ENCODE measurements around the gene ZCCHC3.
A peak's percentile ranks its signal among the peaks of the same experiment; 100 is the strongest.

ZCCHC3 gene

DNA sequence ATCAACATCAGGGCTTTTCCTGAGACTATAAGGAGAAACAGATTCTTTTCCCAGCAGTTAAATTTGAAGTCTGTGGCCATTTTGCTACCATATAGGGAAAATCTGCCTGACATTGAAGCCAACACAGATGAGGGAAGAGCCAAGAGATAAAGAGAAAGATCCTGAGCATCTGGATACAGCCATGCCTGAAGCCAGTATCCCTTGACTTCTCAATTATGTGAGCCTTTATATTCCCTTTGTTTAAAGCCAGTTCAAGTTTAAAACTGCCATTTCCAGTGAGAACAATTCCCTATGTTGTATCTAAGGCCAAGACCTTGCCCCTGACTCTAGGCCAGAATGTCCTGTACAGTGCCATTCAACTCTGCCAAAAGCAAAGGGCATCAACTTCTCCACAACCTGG is 45.7 kb downstream of the ZCCHC3 start:
- Histone ChIP-seq H3K4me1 (ENCODE audit: control insufficient read depth, insufficient read depth, low read length) (peaks cover 11% of the 10 kb centered on the region), H3K36me3 (ENCODE audit: control insufficient read depth, insufficient read depth, low read length) (no peaks in the 10 kb centered on the region), H3K9me3 (ENCODE audit: control insufficient read depth, low read length) (peaks cover 5% of the 10 kb centered on the region), H3K27me3 (ENCODE audit: control insufficient read depth, insufficient read depth, low read length) (no peaks in the 10 kb centered on the region), H3K4me3 (ENCODE audit: low read length) (no peak overlapping the region), H3K9ac (ENCODE audit: low read length) (no peak overlapping the region)

DNA sequence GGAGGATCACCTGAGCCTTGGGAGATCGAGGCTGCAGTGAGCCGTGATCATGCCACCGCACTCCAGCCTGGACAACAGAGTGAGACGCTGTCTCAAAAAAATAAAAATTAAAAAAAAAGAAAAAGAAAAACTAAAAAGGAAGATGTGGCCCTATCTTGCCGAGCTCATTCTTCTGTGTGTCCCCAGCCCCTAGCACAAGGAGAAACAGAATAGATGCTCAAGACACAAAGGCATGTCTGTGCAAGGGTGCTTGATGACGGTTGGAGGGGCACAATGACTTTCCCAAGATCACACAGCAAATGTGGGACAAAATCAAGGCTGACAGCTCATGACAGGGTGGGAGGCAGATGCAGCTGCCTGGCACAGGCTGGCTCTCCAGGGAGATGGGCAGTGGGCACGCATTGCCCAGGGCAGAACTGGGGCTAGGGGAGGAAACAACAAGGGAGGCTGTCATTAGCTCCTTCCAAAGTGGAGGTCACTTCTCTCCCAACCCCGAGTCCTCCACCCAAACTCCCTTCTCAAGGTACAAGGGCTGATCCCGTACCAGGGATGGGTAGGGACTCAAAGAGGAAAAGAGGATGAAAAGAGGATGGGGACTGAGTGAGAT is 48.8 kb downstream of the ZCCHC3 start:
- H3K4me1 ChIP-seq (ENCODE audit: control insufficient read depth, insufficient read depth, low read length): peaks cover 17% of the 10 kb centered on the region
- H3K4me3 ChIP-seq (ENCODE audit: low read length): no peak overlapping the region
- no peaks in the 10 kb centered on the region for H3K36me3 ChIP-seq (ENCODE audit: control insufficient read depth, insufficient read depth, low read length)
- peak overlapping the region; percentile 53 for H3K9ac ChIP-seq (ENCODE audit: low read length)
- no peaks in the 10 kb centered on the region for H3K27me3 ChIP-seq (ENCODE audit: control insufficient read depth, insufficient read depth, low read length)
- peaks cover 5% of the 10 kb centered on the region for H3K9me3 ChIP-seq (ENCODE audit: control insufficient read depth, low read length)

DNA sequence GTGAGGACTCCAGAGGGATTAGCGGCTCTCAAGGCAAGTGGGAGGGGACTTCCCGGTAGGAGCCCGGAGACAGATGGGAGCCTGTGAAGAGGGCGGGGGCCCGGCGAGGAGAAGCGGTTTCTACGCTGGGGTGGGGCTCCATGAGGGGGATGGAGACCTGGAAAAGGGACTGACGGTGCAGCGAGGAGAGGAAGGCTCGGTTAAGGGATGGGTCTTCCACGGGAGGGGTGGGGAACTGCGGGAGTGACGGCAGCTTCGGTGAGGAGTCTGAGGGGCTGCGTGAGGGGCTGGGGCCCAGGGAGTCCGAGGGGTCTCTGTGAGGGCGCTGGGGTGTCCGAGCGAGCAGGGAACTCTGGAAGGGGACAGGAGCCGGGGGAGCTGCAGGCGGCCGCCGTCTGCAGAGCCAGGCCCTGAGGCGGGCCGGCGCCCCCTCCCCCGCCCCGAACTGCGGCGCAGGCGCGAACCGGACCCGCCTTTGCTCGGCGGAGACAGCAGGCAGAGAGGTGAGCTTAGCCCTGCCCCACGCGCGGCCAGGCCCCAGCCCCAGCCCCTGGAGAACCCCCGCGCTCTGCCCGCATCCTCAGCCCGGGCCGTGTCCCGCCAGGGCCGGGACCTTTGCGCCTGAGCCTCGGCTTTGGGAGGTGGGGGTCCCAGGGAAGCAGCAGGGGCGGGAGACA is 49.4 kb downstream of the ZCCHC3 start, which contains the start of gene NRSN2:
NRSN2 (plus strand) TSS at position 472 of the 677 bp plus-strand sequence. CDS start 2,533 bp downstream, outside the sequence.
- H3K9ac ChIP-seq (ENCODE audit: low read length): peak within 1 kb of the TSS; percentile 53
- peaks cover 17% of the 10 kb centered on the region for H3K4me1 ChIP-seq (ENCODE audit: control insufficient read depth, insufficient read depth, low read length)
- no peaks in the 10 kb centered on the region for H3K36me3 ChIP-seq (ENCODE audit: control insufficient read depth, insufficient read depth, low read length)
- no peaks in the 10 kb centered on the region for H3K27me3 ChIP-seq (ENCODE audit: control insufficient read depth, insufficient read depth, low read length)
- H3K4me3 ChIP-seq (ENCODE audit: low read length): peak within 1 kb of the TSS; percentile 74
- H3K9me3 ChIP-seq (ENCODE audit: control insufficient read depth, low read length): peaks cover 5% of the 10 kb centered on the region

DNA sequence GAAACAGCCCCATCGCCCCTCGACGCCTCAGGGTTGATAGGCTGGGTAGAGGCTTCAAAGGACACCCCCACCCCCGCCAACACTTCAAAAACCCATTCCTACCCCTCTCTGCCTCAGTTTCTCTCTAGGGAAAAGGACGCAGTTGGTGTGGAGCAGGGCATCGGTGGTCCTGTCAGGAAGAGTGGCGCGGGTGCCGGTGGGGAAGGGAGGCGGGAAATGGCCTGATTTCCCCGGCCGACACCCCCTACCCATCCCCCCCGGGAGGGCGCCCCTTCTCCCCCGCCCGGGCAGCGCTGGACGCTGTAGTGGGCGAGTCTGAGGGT is 49.9 kb downstream of the ZCCHC3 start:
- Histone ChIP-seq H3K9me3 (ENCODE audit: control insufficient read depth, low read length) (no peaks in the 10 kb centered on the region), H3K36me3 (ENCODE audit: control insufficient read depth, insufficient read depth, low read length) (no peaks in the 10 kb centered on the region)

DNA sequence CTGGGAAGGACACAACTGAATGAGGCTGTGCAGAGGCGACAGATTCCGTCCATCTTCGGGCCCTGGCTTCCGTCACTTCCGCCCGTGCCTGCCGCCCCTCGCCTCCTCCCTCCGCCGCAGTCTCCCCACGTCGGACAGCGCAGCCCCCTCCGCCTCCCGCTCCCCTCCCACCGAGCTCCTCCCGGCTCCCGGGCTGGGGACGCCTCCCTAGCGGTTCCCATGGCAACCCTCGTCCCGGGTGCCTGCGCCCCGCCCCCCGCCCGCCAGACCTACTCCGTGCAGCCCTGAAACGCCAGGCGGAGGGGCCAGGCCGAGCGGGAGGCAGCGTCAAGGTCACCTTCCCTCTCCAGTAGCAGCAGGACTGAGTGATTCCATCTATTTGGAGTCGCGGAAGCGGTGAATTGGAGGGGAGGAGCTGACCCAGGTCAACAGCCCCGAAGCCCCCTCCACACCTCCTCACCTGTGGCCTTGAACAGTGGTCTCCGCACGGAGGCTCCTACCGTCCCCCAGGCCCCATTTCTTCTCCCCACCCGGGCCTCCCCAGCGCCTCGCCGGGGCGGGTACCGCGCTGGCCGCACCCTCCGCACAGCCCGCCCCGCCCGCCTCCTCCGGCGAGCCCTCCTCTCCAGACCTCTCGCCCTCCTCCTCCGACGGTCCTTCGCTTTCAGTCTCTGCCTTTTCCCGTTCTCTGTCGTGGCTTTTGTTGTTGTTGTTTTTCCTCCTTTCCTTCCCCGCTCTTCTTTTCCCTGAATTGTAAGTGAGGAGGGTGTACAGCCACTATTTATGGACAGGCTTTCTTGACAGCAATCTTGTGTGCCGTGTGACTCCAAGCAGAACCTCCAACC is 50.5 kb downstream of the ZCCHC3 start:
- Histone ChIP-seq H3K4me3 (ENCODE audit: low read length) (peak overlapping the region; percentile 74), H3K36me3 (ENCODE audit: control insufficient read depth, insufficient read depth, low read length) (no peaks in the 10 kb centered on the region), H3K9ac (ENCODE audit: low read length) (peak overlapping the region; percentile 53), H3K27me3 (ENCODE audit: control insufficient read depth, insufficient read depth, low read length) (no peaks in the 10 kb centered on the region), H3K9me3 (ENCODE audit: control insufficient read depth, low read length) (no peaks in the 10 kb centered on the region), H3K4me1 (ENCODE audit: control insufficient read depth, insufficient read depth, low read length) (peaks cover 17% of the 10 kb centered on the region)

More for the DNA sequence above, 49.9 kb downstream of the ZCCHC3 start:
- H3K27me3 ChIP-seq (ENCODE audit: control insufficient read depth, insufficient read depth, low read length): no peaks in the 10 kb centered on the region
- peak overlapping the region; percentile 74 for H3K4me3 ChIP-seq (ENCODE audit: low read length)
- peaks cover 17% of the 10 kb centered on the region for H3K4me1 ChIP-seq (ENCODE audit: control insufficient read depth, insufficient read depth, low read length)
- H3K9ac ChIP-seq (ENCODE audit: low read length): peak overlapping the region; percentile 53

DNA sequence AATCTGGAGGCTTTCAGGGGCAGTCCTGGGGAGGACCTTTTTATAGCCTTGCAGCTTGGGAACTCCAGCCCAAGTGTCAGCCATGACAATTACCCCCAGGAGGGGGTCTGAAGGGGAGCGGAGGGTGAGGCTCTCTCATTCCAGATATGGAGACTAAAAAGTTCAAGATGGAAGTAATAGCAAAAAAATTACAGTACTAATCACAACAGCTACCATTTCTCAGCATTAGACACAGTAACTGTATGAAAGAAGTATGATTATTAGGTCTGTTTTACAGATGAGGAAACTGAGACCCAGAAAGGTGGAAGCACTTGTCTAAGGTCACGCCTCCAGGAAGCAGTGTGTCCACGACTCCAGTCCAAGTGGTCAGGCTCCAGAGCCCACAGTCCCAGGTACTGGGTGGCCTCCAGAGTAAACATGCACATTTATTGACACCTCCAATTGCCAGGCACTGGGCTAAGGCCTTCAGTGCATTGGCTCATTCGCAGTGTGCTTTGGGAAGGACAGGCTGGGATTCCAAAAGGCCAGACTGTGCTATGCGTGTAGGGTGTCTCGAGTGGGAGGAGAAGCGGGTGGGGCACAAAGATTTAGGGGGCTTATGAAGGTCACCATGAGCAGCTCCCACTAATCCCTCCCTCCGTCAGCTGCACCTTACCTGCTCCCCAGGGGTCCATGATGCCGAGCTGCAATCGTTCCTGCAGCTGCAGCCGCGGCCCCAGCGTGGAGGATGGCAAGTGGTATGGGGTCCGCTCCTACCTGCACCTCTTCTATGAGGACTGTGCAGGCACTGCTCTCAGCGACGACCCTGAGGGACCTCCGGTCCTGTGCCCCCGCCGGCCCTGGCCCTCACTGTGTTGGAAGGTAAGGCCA is 51.8 kb downstream of the ZCCHC3 start:
- Histone ChIP-seq H3K36me3 (ENCODE audit: control insufficient read depth, insufficient read depth, low read length) (no peaks in the 10 kb centered on the region), H3K4me3 (ENCODE audit: low read length) (no peak overlapping the region), H3K9me3 (ENCODE audit: control insufficient read depth, low read length) (no peaks in the 10 kb centered on the region), H3K9ac (ENCODE audit: low read length) (no peak overlapping the region), H3K27me3 (ENCODE audit: control insufficient read depth, insufficient read depth, low read length) (no peaks in the 10 kb centered on the region), H3K4me1 (ENCODE audit: control insufficient read depth, insufficient read depth, low read length) (peaks cover 17% of the 10 kb centered on the region)
